GM19035 (cell line): Measurements from ENCODE around the gene DUOX2.
"Not testable (repeated sequence)": the region's sequence is repeated elsewhere in the genome, so short reads cannot be mapped to it uniquely, and the experiment has no call there.

Experiments
- ATAC-seq: cut with Tn5 transposase; IDR thresholded peaks from one replicate; pipeline ENCODE4 v1.9.1; 2021; ENCODE audit not compliant: unreplicated experiment

The DUOX2 gene

DNA sequence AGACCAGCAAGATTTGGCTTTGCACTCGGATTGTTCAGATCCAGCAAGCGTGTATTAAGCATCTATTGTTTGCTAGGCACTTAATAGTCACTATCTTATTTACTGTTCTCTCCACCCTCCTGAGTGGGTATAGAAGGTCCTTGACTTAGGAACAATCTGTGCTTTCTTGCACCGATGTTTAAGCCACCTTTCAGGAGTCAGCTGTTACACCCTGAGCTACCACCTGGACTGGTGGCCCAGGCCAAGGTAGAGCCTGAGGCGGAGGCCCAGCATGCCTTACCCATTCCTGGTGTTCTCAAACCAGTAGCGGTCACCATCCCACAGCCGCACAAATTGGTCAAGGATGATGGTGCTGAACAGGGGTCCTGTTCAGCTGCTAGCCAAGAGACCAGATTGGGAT, 25.8 kb upstream of the DUOX2 start:
- ATAC-seq, result no peak

DNA sequence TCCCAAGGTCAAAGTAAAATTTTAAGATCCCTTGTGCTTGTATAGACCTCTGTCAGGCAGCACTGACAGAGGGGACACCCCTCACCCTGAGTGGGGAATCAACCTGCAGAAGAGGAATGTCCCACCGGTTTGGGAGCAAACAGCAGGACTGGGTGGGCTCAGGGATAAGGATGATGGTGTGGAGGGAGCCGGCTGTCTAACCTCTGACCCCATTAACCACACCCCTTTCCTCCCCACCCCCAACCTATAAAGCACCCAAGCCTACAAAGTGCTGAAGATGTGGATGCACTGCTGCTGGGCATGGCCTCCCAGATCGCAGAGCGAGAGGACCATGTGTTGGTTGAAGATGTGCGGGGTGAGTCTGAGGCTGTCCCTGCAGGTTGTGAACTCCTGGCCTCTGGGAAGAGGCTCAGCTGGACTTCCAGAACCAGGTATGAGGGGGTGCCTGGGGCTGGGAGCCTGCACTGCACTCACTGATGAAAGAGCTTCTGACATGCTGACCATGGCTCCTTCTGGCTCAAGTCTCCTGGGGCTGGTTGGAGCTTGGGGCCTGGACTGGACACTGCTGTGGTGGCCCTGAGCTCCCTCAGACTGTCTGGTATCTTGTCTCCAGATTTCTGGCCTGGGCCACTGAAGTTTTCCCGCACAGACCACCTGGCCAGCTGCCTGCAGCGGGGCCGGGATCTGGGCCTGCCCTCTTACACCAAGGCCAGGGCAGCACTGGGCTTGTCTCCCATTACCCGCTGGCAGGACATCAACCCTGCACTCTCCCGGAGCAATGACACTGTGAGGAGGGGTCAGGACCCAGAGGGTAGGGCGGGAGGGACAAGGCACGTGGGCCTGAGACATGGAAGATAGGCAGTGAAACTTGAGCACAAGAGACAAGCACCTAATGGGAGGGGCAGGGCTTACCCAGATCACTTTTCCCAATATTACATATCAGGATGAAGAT, 25.1 kb upstream of the DUOX2 start:
- no peak for ATAC-seq

DNA sequence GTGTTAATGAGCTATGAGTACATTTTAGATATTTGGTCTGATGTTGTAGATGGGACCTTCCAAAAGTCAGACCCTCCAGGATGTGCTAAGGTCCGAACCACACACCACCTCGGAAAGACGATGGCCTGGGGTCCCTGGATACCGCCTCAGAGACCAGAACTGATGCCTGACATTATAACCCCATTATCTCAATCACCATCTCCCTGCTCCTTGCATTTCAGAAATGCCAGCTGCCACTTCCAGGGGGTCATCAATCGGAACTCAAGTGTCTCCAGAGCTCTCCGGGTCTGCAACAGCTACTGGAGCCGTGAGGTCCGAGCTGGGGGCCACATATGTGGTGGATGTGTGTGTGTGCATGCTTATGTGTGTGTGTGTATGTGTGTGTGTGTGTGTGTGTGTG, 23.7 kb upstream of the DUOX2 start:
- ATAC-seq, result no peak

DNA sequence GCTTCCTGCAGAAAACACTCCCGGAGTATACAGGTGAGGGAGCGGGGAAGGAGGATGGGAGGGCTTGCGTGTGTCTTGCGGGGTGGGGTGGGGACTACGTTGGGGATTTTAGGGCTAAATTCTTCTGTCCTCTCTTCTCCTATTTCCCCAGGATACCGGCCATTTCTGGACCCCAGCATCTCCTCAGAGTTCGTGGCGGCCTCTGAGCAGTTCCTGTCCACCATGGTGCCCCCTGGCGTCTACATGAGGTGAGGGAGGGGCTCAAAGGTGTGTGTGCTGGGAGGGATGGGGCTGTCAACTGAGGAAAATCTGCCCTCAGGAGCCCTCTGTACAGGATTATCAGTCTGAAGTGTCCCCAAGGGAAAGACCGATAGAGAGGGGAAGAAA, 22.4 kb upstream of the DUOX2 start:
- ATAC-seq, result no peak

DNA sequence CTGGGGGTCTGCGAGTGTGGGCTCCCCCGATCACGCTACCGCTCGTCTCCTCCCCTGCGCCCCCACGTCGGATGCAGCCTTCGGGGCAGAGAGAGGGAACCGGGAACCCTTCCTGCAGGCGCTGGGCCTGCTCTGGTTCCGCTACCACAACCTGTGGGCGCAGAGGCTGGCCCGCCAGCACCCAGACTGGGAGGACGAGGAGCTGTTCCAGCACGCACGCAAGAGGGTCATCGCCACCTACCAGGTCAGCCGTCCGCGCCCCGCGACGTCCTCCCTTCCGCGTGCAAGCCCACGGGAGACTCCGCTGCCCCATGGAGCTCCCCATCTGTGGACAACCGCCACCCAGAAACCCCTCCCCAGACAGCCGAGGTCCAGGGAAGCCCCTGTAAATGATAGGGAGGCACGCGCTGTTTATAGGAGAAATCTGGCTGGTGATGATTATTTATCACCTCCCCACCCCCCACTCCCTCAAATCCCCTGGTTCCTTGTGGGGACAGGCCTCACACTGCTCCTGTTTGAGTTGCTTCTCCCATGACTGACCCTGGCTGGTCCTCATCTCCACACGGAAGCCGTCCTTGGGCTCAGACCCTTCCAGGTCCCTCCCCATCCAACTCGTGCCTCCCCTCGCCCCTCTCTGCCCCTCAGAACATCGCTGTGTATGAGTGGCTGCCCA, 21.9 kb upstream of the DUOX2 start:
- ATAC-seq, result not testable (repeated sequence)

DNA sequence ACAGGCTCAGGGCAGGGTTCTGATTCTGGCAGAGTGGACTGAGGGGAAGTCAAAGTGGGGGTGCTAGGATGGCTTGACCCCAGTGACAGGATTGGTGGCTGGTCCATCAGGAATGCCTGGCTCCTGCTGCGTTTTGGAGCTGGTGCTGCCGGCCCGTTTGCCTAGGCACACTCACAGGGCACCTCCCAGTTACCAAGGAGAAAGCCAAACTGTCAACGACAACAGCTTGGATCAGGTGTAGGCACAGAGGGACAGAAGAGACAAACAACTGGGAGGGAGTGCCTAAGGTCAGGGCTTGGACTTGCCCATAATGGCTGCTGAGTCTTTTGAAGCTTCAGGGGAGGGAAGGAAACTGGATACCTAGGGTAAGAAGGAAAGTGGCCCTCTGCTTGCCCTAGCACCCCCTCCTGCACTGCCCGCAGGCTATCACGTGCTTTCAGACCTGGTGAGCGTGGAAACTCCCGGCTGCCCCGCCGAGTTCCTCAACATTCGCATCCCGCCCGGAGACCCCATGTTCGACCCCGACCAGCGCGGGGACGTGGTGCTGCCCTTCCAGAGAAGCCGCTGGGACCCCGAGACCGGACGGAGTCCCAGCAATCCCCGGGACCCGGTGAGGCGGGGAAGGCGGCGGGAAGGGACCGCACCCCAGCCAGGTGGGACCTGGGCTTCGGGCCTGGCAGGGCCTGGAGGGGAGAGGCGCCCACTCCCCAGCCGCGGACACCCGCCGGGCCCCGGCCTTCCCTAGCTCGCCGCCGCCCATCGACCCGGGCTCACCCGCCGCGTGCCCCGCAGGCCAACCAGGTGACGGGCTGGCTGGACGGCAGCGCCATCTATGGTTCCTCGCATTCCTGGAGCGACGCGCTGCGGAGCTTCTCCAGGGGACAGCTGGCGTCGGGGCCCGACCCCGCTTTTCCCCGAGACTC, 21.0 kb upstream of the DUOX2 start:
- ATAC-seq, result no peak

DNA sequence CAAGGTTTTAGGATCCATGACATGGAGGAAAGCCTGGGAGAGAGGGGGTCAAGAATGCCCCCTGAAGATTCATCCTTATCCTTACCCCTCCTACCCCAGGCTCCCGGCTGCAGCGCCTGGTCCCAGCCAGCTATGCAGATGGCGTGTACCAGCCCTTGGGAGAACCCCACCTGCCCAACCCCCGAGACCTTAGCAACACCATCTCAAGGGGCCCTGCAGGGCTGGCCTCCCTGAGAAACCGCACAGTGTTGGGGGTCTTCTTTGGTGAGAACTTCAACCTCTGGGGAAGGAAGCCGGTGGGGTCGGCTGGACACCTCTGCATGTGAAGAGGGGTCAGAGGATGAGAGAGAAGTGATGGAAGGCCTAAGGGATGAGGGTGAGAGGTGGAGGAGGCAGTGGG, 20.1 kb upstream of the DUOX2 start:
- ATAC-seq, result no peak

DNA sequence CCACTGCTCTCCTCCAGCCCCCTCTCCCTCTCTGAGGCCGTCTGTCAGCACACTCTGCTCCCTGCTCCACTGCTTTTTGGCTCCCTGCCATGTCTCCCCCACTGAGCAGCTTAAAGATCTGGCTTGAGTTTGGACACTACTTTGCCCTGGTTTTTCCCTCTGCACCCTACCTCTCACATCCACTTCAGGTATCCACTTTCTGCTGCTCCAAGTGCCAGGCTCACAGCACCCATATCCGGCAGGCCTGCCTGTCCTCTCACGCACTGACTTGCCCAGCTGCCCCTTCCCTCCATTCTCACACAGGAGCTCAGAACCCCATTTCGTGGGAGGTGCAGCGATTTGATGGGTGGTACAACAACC, 19.6 kb upstream of the DUOX2 start:
- no peak for ATAC-seq

DNA sequence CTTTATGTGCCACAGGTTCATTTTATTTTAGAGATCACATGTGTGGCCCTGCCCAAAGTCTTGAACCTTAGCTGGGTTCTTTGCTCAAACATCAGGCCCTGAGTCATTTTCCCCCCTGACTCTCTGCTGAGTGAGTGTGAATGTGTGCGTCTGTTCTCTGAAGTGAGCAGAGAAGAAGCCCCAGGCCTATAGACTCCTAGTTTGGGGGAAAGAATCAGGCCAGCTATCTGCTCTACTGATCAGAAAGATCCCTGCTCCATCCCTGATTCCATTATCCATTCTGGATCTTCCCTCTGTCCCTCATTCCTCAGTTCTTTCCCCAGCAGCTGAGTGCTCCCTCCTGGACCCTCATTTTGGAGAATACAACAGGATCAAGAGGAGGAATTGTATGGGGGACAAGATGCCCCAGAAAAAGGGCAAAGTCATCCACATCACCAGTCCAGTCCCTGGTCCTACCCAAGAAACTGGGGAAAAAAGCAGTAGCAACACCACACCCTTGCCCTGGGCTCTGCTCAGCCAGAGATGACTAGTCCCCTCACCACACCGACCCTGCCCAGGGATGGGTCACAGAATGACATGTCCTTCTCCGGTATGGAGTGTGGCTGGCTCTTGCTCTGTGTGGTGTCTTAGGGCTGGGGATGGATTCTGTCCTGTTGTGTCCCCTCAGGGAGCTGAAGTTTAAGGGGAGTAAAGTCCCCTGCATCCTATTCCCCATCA, 19.0 kb upstream of the DUOX2 start:
- no peak for ATAC-seq

DNA sequence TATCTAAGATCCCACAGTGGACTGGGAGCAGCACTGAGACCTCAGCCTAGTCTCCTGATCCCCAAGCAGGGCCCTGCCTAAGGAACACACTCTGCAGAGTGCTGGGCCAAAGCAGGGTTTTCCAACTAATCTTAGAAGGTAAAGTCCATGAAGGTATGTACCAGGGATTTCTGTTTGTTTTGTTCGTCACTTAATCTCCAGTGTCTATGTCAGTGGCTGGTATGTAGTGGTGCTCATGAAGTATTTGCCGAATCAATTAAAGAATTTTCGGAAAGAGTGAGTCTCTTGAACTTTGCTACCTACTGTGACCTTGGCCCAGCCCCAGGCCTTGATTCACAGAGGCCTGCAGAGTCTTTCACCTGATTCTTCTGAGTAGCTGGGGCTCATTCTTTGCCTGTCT, 17.5 kb upstream of the DUOX2 start:
- ATAC-seq, result no peak

DNA sequence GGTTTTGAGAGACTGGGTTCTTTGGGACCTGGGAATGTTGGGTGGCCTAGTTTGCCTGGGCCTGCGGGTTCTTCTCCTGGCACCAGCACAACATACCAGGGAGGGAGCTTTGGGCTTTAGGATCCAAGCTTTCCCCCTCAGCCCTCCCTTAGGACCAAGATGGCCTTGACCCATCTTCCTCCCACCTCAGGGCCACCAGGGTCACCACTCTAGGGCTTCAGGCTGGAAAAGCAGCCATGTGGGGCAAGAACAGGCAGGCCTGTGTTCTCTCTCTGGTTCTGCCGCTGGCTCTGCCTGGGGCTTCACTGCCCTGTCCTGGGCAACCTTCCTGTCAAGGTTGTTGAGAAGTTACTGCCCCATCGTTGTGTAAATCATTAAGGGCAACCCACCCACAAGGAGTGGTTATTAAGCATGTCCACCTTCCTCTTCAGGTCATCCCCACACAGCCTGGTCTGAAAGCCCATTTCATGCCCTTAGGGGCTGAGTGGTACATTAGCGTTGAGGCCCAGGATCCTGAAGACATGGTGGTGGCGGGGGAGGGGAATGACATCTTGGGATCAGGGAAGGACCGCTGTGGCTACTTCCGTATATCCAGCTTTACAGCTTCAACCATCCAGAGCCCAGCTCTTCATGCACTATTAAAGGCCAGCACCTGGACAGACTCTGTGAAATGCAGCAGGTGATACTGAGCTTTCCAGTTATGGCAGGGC, 16.5 kb upstream of the DUOX2 start:
- no peak for ATAC-seq

DNA sequence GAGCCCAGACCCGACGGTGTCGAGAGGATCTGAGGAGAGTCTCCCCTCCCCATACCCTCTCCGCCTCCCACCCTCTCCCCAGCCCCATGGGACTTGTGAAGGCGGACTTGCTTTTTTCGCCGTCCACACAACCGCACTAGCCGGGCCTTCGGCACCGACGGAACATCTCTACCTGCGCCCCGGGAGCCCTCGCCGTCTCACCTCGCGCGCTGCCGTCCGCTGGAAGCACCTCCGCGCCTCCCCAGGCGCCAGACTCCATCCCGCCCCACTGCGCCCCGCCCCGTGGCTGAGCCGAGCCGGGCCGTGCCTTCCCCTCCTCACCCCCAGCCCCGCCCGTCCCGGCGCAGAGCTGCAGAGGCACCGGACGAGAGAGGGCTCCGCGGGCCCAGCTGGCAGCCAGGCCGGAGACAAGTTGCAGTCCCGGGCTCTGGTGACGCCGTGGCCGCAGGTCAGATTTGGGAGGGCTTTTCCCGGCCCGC, 15.7 kb upstream of the DUOX2 start, which contains the start of the genes DUOX1 and DUOXA1:
Gene DUOX1, plus strand, starts transcription at position 344 of the 479 bp plus-strand sequence. CDS start 1,973 bp downstream, outside the sequence.
Gene DUOXA1, minus strand, starts transcription at position 229 of the 479 bp plus-strand sequence. CDS start 6,865 bp downstream, outside the sequence.
- ATAC-seq, result no peak

DNA sequence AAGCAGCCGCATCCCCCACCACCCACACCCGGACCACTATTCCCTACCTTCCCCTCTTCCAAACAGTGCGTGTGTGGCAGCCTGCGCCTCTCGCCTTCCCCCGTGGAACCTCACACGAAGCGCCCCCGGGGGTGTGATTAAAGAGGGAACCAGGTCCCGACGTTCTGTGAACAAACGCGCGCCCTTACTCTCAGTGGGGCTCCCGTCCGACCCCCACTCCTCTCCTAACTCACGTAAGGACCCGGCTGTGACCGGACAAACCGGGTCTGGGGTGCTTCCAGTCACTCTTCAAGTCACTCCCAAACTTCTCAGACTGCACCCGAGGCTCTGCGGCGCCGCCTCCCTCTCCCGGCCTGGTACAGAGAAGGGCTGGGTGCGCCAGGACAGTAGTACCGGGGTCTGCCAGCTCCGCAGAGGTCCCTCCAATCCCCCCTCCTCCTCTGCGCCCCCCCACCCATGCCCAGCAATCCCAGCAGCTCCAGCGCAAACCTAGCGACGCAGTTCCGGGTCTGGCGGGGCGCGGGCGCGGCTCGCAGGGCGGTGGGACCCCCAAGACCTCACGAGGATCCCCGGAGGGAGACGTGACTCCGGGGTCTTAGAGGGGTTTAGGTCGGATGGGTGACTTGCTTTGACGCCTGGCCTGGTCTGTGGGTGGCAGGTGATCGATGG, 15.1 kb upstream of the DUOX2 start:
- no peak for ATAC-seq

DNA sequence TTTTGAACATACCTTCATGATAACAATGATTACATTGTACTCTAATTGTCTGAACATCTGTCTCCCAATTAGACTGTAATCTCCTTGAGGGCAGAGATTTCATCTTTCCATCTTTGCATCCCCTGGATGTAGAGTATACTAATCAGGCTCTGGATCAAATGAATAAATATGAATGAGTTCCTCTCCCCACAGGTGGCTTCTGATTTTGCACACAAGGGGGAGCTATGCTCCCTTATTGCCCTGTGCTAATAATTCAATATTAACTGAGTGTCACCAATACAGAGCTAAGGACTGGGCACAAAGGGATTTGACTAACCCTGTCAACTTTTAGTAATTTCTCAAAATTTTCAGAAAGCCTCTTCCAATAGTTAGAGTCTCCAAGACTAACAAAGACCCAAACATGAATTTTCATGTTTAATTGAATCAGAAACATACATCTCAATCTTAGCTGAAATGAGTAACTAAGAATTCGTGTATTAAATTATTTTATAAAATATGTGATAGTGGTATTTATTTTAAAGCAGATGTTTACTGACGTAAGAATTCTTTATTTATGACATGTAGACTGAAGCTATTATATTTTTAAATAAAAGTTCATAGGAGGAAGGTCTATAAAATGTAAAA, 12.7 kb upstream of the DUOX2 start:
- no peak for ATAC-seq

DNA sequence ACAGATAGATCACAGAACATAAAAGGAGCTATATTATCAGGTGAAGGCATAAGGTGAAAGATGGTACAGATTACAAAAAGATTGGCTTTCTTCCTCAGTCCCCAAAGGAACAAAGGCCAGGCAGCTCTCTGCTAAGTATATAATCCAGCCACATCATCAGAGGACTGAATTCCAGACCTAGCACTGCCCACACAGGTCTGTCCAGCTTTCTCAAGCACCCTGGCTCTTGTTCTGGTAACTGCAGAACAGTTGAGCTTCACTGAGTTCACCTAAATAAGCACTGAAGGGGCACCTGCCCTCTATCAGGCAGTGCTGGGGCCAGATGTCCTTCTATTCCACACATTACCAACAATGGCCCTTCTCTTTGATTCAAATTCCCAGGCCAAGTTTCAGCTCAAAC, 9.4 kb upstream of the DUOX2 start:
- ATAC-seq, result no peak

DNA sequence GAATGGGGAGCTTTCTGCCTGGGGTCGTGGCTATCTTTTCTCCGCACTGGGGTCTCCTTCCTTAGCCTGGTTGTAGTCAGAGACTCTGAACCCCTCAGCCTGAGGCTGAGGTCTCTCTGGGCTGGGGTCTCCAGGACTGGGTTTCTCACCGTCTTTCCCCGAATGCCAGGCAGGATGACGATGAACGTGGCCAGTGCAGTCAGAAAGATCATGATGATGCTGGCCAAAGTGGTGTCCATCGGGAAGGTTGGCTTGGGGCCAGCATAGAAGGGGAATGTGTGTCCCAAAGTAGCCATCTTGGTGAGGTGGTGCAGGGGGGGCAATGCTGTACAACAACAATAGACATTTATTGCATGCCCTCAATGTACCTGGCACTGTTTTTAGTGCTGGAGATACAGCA, 8.7 kb upstream of the DUOX2 start:
- no peak for ATAC-seq

DNA sequence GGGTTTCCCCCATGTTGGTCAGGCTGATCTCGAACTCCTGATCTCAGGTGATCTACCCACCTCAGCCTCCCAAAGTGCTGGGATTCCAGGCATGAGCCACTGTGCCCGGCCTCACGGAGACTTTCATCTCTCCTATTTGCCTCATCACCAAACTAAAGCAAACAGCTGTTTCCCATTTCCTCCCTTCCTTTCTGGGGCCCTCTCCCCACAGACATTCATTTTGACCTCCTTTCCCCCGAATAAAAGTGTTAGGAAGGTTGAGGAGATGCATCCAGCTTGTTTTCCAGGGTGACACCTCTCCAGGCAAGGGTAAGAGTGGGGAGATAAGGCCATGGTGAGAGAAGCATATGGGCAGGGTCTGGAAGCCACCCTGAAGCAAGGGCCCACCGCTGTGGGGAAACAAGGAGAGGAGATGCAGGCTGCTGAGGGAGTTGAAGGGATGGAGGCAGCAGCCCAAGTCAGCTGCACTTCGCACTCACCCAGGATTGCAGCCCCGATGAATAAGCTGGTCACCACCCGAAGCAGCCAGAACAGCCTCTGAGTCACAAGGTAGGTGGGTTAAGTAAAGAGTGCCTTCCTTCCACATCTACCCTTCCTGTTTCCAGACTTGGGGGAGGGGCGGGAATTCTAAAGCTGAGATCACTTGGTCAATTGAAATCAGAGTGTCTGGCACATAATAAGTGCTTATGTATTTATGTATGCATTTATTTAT, 7.9 kb upstream of the DUOX2 start:
- ATAC-seq, result no peak

DNA sequence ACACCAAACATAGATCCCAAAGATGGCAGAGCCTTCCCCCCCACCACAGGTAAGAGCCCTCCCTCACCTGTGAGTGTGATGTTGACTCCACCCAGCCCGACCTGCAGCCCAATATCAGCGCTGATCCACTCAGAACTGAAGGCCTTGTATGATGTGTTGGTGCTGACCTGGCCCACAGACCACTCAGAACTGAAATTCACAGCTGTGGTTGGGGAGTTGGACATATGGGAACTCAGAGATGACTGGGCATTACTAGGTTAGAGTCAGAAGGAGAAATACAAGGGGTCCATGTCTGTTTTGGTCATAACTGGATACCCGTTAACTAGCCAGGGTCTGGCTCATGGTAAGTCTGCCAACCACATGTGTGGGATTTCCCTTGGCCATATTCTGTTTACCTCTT, 7.0 kb upstream of the DUOX2 start:
- ATAC-seq, result no peak
